PFSK-1 (cell line): Measurements from ENCODE around the gene TBRG1.

Experiments
- FOXP2 ChIP-seq: optimal IDR thresholded peaks from 2 replicates; pipeline ENCODE3; 2011; ENCODE audit warnings: borderline replicate concordance, control low read depth, inconsistent platforms; ENCODE audit not compliant: insufficient read depth; ENCODE audit errors: extremely low read length, extremely low read depth
- POLR2AphosphoS5 ChIP-seq: IDR thresholded peaks from 2 replicates; pipeline ENCODE4 v1.6.1; 2012; ENCODE audit warnings: low read depth, mild to moderate bottlenecking, control low read depth, low read length, moderate library complexity
- SIN3A ChIP-seq: IDR thresholded peaks from 2 replicates; pipeline ENCODE4 v1.6.1; 2012; ENCODE audit warnings: mild to moderate bottlenecking, low read length, moderate library complexity, borderline replicate concordance; ENCODE audit not compliant: insufficient read depth
- TAF1 ChIP-seq: IDR thresholded peaks from 2 replicates; pipeline ENCODE4 v1.6.1; 2012; ENCODE audit warnings: low read length, control low read depth, borderline replicate concordance; ENCODE audit not compliant: insufficient read depth
- TF ChIP-seq, protein P1 (sequence below), 2 experiments: IDR thresholded peaks; 2 replicates each; pipeline versions ENCODE4 v1.6.1 to v1.8.0; 2011 to 2012; ENCODE audit warnings: low read depth in 2 of 2, low read length in 2 of 2, control low read depth in 1 of 2, inconsistent platforms in 1 of 2, mild to moderate bottlenecking in 1 of 2, moderate library complexity in 1 of 2; ENCODE audit not compliant: insufficient read depth in 1 of 2

DNA sequence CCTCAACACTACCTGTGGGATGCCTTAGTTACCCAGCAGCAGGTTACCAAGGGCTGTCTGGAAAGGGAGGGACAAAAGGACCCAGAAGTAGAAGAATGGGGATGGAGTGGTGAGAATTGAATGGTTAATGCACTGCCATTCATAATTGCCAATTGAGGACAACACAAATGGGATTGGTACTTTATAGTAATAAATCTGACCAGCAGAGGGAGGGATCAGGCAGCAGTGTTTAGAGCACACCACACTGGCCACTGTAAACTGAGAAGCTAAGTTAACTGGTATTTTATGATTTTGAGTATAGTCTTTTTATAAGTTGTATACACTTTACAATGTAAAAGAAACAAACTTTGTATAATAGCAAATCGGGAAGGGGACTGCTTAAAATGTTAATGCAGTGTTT lies 10.7 kb downstream of the TBRG1 start:
- no peak for TF ChIP-seq POLR2AphosphoS5
- no peak for TF ChIP-seq TAF1
- no peak for TF ChIP-seq SIN3A
- TF ChIP-seq, protein P1, sequence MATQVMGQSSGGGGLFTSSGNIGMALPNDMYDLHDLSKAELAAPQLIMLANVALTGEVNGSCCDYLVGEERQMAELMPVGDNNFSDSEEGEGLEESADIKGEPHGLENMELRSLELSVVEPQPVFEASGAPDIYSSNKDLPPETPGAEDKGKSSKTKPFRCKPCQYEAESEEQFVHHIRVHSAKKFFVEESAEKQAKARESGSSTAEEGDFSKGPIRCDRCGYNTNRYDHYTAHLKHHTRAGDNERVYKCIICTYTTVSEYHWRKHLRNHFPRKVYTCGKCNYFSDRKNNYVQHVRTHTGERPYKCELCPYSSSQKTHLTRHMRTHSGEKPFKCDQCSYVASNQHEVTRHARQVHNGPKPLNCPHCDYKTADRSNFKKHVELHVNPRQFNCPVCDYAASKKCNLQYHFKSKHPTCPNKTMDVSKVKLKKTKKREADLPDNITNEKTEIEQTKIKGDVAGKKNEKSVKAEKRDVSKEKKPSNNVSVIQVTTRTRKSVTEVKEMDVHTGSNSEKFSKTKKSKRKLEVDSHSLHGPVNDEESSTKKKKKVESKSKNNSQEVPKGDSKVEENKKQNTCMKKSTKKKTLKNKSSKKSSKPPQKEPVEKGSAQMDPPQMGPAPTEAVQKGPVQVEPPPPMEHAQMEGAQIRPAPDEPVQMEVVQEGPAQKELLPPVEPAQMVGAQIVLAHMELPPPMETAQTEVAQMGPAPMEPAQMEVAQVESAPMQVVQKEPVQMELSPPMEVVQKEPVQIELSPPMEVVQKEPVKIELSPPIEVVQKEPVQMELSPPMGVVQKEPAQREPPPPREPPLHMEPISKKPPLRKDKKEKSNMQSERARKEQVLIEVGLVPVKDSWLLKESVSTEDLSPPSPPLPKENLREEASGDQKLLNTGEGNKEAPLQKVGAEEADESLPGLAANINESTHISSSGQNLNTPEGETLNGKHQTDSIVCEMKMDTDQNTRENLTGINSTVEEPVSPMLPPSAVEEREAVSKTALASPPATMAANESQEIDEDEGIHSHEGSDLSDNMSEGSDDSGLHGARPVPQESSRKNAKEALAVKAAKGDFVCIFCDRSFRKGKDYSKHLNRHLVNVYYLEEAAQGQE (IDR thresholded peaks at IDR 0.05; ENCODE audit: insufficient read depth in 1 of 2, low read depth in 2 of 2, low read length in 2 of 2), result no peak
- TF ChIP-seq FOXP2, result no peak
